Spleen (tissue), 7 donors: ENCODE data around the gene DCAF5.

Source experiments
- CTCF ChIP-seq, 11 experiments: fragments of 200-600 bp in 7 of 11; fragments of 450-650 bp in 4 of 11; sonication (generic) in 4 of 11; IDR thresholded peaks in 8 of 11; conservative IDR thresholded peaks in 3 of 11; 1 replicate in 7 of 11; 2 replicates in 4 of 11; pipeline versions ENCODE4 v1.4.0 to v1.8.0; 2016 to 2021; ENCODE audit warnings: antibody characterized with exemption in 11 of 11, inconsistent platforms in 4 of 11, mild to moderate bottlenecking in 1 of 11
- POLR2A ChIP-seq, 3 donors: fragments of 450-650 bp; IDR thresholded peaks; one replicate each; pipeline ENCODE4 v1.5.1; 2017; ENCODE audit warnings: antibody characterized with exemption in 3 of 3, mild to moderate bottlenecking in 1 of 3
- POLR2AphosphoS5 ChIP-seq, 3 donors: sonication (generic); formaldehyde crosslinking; IDR thresholded peaks; one replicate each; pipeline ENCODE4 v1.5.1; 2017; ENCODE audit warnings: antibody characterized with exemption in 3 of 3
- donor health status: DM: no; HTN: no; CAD: no; lungs with moderate emphysema.
- donor health status: DM: no; HTN: no; CAD: no.
- donor health status: DM: no; HTN: no; CAD: no.

DNA sequence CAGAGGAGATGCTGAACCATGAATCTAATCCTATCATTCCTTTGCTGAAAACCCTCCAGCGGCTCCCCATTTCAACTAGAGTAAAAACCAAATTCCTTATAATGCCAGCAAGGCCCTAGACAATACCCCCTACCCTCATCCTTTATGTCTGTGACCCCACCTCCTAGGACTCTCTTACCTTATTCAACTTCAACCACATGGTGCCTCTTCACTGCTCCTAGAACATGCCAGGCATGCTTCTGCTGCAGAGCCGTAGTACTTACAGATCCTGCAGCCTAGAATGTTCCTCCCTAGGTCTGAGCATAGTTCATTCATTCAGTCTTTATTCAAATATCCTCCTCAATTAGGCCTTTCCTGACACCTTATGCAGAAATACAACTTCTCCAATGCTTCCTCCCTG lies 54.9 kb downstream of the DCAF5 start:
- no peak for TF ChIP-seq POLR2AphosphoS5 (IDR thresholded peaks at IDR 0.05)
- TF ChIP-seq CTCF (IDR thresholded peaks at IDR 0.05 in 8 of 11, conservative IDR thresholded peaks at IDR 0.05 in 3 of 11), result no peak
- no peak for TF ChIP-seq POLR2A (IDR thresholded peaks at IDR 0.05)
